Lung (tissue), 12 donors: ENCODE results near the gene GIMAP2. TPM values are rescaled to one million over a fixed set of nuclear protein-coding genes. Genes with fewer than 3 reads are reported as not detected.

Experiments
- ATAC-seq: fragments of 200-7000 bp; cut with Tn5 transposase; one replicate; pipeline ENCODE4 v1.9.1; 2020; ENCODE audit warnings: moderate number of reproducible peaks; ENCODE audit not compliant: insufficient read depth, low FRiP score
- DNase-seq, 3 donors: peaks; one replicate each; pipeline ENCODE4 v3.0.0-alpha.2; 2013 to 2017
- H3K27ac ChIP-seq, 2 donors: one replicate each; pipeline ENCODE4 v1.5.1; 2013; ENCODE audit warnings: mild to moderate bottlenecking in 2 of 2, moderate library complexity in 2 of 2, control low read depth in 1 of 2, inconsistent platforms in 1 of 2, low read depth in 1 of 2, low read length in 1 of 2
- H3K27me3 ChIP-seq, 3 donors: one replicate each; pipeline ENCODE4 v1.5.1; 2013; ENCODE audit warnings: low read length in 2 of 3; ENCODE audit not compliant: control insufficient read depth in 3 of 3, insufficient read depth in 3 of 3
- H3K36me3 ChIP-seq, 4 donors: one replicate each; pipeline ENCODE4 v1.5.1; 2013; ENCODE audit warnings: low read length in 4 of 4, mild to moderate bottlenecking in 1 of 4, moderate library complexity in 1 of 4; ENCODE audit not compliant: control insufficient read depth in 4 of 4, insufficient read depth in 4 of 4
- H3K4me1 ChIP-seq, 5 donors: one replicate each; pipeline ENCODE4 v1.5.1; 2013; ENCODE audit warnings: low read length in 5 of 5, mild to moderate bottlenecking in 2 of 5, moderate library complexity in 1 of 5; ENCODE audit not compliant: control insufficient read depth in 5 of 5, insufficient read depth in 5 of 5
- H3K4me3 ChIP-seq: one replicate; pipeline ENCODE4 v1.5.1; 2013; ENCODE audit warnings: mild to moderate bottlenecking, control low read depth, moderate library complexity
- H3K9ac ChIP-seq, 2 donors: one replicate each; pipeline ENCODE4 v1.5.1; 2013; ENCODE audit warnings: low read length in 2 of 2, control low read depth in 1 of 2; ENCODE audit not compliant: insufficient read depth in 1 of 2
- H3K9me3 ChIP-seq, 4 donors: one replicate each; pipeline ENCODE4 v1.5.1; 2013; ENCODE audit warnings: low read length in 3 of 4, mild to moderate bottlenecking in 1 of 4, moderate library complexity in 1 of 4; ENCODE audit not compliant: control insufficient read depth in 4 of 4, insufficient read depth in 3 of 4
- CTCF ChIP-seq: IDR thresholded peaks from 2 replicates; pipeline ENCODE4 v1.5.1; 2012; ENCODE audit warnings: mild to moderate bottlenecking; ENCODE audit errors: control extremely low read depth, extremely low read depth
- WGBS, 2 donors: extraction: QIAGEN DNeasy Blood & Tissue Kit; methylation state at CpG; one replicate each; pipeline ENCODE4 v1.1.7; 2013; 5-methylcytosine and 5-hydroxymethylcytosine counted together
- polyA plus RNA-seq, 2 donors: library from polyadenylated mRNA; stranded (reverse); fragments of 200-250 nt; gene quantifications; one replicate each; pipeline ENCODE4 v1.2.1, GENCODE V29; 2013
- total RNA-seq, 2 donors: library from RNA; depleted of rRNA in 1 of 2; stranded (reverse); fragments of >200 nt in 1 of 2; gene quantifications; one replicate each; pipeline ENCODE4 v1.2.1, GENCODE V29; 2014 to 2021
- donor health status: control.
- donor health status: control.
- donor health status: Bipolar disorder and iron deficiency.
- donor health status: healthy.
- donor health status: DM: yes; HTN: yes; CAD: no.

GIMAP2 gene
- total and polyA plus RNA-seq, 4 donors: 10.7 to 24.9 (median 18.1) TPM

GRCh38 chr7:150737265-150738055, 52.0 kb downstream of the GIMAP2 start, which contains the start of gene GIMAP5:
GIMAP5 (plus strand) TSS chr7:150737418; CDS start chr7:150740885, 3,467 bp downstream.
- DNase-seq: peak in 2 of 3 donors; percentile 24 to 37

GRCh38 chr7:150738092-150738491, 52.6 kb downstream of the GIMAP2 start:
- Histone ChIP-seq H3K36me3 (peaks cover 0 to 12% (median 0%) of the 10 kb centered on the region in 4 donors), H3K27ac (peak overlapping the region; percentile 39 to 93), H3K4me3 (peak overlapping the region; percentile 62), H3K27me3 (peaks cover 0 to 12% (median 2%) of the 10 kb centered on the region in 3 donors), H3K9ac (no peak overlapping the region), H3K9me3 (no peaks in the 10 kb centered on the region), H3K4me1 (peaks cover 0 to 1% (median 0%) of the 10 kb centered on the region in 5 donors)
- no peak for DNase-seq
- ATAC-seq: no peak
- 35 to 46% methylated on average over 5 of the region's 5 CpGs for WGBS, 2 donors
- no peak for TF ChIP-seq CTCF

More at GRCh38 chr7:150737265-150738055, 52.0 kb downstream of the GIMAP2 start, which contains the start of gene GIMAP5:
- no peak for TF ChIP-seq CTCF
- Histone ChIP-seq H3K4me1 (no peaks in the 10 kb centered on the region), H3K9me3 (no peaks in the 10 kb centered on the region), H3K36me3 (peaks cover 0 to 8% (median 0%) of the 10 kb centered on the region in 4 donors), H3K27ac (peak within 1 kb of the TSS; percentile 39 to 93), H3K9ac (no peak within 1 kb of the TSS), H3K27me3 (peaks cover 0 to 12% (median 2%) of the 10 kb centered on the region in 3 donors), H3K4me3 (peak within 1 kb of the TSS; percentile 62)
- WGBS, 2 donors: 20 to 26% methylated on average over 14 of the region's 14 CpGs
- peak; percentile 55 for ATAC-seq

GRCh38 chr7:150738591-150739001, 53.1 kb downstream of the GIMAP2 start:
- no peaks in the 10 kb centered on the region for H3K9me3 ChIP-seq
- peak overlapping the region; percentile 39 to 93 for H3K27ac ChIP-seq
- no peak for DNase-seq
- WGBS, 2 donors: 64 to 70% methylated on average over 5 of the region's 5 CpGs
- ATAC-seq: no peak
- peak overlapping the region; percentile 62 for H3K4me3 ChIP-seq
- peaks cover 0 to 4% (median 0%) of the 10 kb centered on the region in 5 donors for H3K4me1 ChIP-seq
- peaks cover 0 to 13% (median 0%) of the 10 kb centered on the region in 4 donors for H3K36me3 ChIP-seq
- TF ChIP-seq CTCF: no peak
- H3K9ac ChIP-seq: no peak overlapping the region
- peaks cover 0 to 11% (median 2%) of the 10 kb centered on the region in 3 donors for H3K27me3 ChIP-seq
